HEK293 (cell line): ENCODE data around the gene F2RL3.
A peak's percentile ranks its signal among the peaks of the same experiment; 100 is the strongest.
"Not testable (repeated sequence)": the region's sequence is repeated elsewhere in the genome, so short reads cannot be mapped to it uniquely, and the experiment has no call there.

ENCODE experiments used
- CTCF ChIA-PET: fragments of 350-600 bp; formaldehyde crosslinking; extraction: SDS; loops from one replicate; lab custom pipeline; 2021; ENCODE audit warnings: antibody characterized with exemption; lab: Yijun Ruan, JAX
- POLR2A ChIA-PET: fragments of 300-600 bp; formaldehyde crosslinking; extraction: SDS; loops from one replicate; lab custom pipeline; 2020; ENCODE audit warnings: antibody characterized with exemption, inconsistent platforms; lab: Yijun Ruan, JAX
- H3K27ac ChIP-seq: fragments of 200-500 bp; sonication (Bioruptor generic); 2 replicates; pipeline ENCODE4 v1.5.1; 2014; ENCODE audit warnings: low read depth, low read length, control low read depth, inconsistent platforms; ENCODE audit errors: extremely low read depth
- H3K36me3 ChIP-seq, 2 experiments: fragments of 200-500 bp in 1 of 2; sonication (Bioruptor generic) in 1 of 2; 1 replicate in 1 of 2; 2 replicates in 1 of 2; pipeline ENCODE4 v1.5.1; 2014 to 2017; ENCODE audit warnings: inconsistent platforms in 2 of 2, low read length in 2 of 2; ENCODE audit not compliant: control insufficient read depth in 2 of 2, insufficient read depth in 1 of 2
- H3K4me1 ChIP-seq: fragments of 200-500 bp; sonication (Bioruptor generic); 2 replicates; pipeline ENCODE4 v1.5.1; 2014; ENCODE audit warnings: mild to moderate bottlenecking, low read length, inconsistent platforms; ENCODE audit not compliant: control insufficient read depth, insufficient read depth
- H3K4me3 ChIP-seq: 2 replicates; pipeline ENCODE4 v1.5.1; 2011; ENCODE audit warnings: low read depth, mild to moderate bottlenecking, control low read depth, low read length, moderate library complexity
- H3K9me3 ChIP-seq: fragments of 200-500 bp; sonication (Bioruptor generic); 2 replicates; pipeline ENCODE4 v1.5.1; 2014; ENCODE audit warnings: low read depth, low read length, inconsistent platforms; ENCODE audit not compliant: control insufficient read depth, insufficient read depth
- HIC1 ChIP-seq: fragments of 450-650 bp; formaldehyde crosslinking; IDR thresholded peaks from 2 replicates; pipeline ENCODE4 v1.5.1; 2016; ENCODE audit warnings: missing biosample characterization, missing genetic modification characterization
- MEIS1 ChIP-seq: sonication (generic); formaldehyde crosslinking; IDR thresholded peaks from 2 replicates; pipeline ENCODE4 v1.8.1; 2022; ENCODE audit warnings: missing genetic modification reagents, mild to moderate bottlenecking, borderline replicate concordance
- SETDB1 ChIP-seq: IDR thresholded peaks from one replicate; pipeline ENCODE4 v1.6.1; 2017; ENCODE audit warnings: mild to moderate bottlenecking, low read length, moderate library complexity, mixed read lengths; ENCODE audit not compliant: insufficient read length
- WT1 ChIP-seq: fragments of 450-650 bp; formaldehyde crosslinking; IDR thresholded peaks from 2 replicates; pipeline ENCODE4 v1.5.1; 2016; ENCODE audit warnings: missing biosample characterization, missing genetic modification characterization
- ZFHX2 ChIP-seq: fragments of 450-650 bp; formaldehyde crosslinking; conservative IDR thresholded peaks from 2 replicates; pipeline ENCODE4 v1.5.1; 2016; ENCODE audit warnings: missing biosample characterization, missing genetic modification characterization
- ZNF121 ChIP-seq: fragments of 450-650 bp; formaldehyde crosslinking; IDR thresholded peaks from 2 replicates; pipeline ENCODE4 v1.5.1; 2016; ENCODE audit warnings: missing biosample characterization, missing genetic modification characterization
- ZNF16 ChIP-seq: fragments of 450-650 bp; formaldehyde crosslinking; IDR thresholded peaks from 2 replicates; pipeline ENCODE4 v1.5.1; 2016; ENCODE audit warnings: low read depth, missing biosample characterization, missing genetic modification characterization
- ZNF221 ChIP-seq: fragments of 450-650 bp; formaldehyde crosslinking; IDR thresholded peaks from 2 replicates; pipeline ENCODE4 v1.5.1; 2017; ENCODE audit warnings: missing biosample characterization, missing genetic modification characterization, borderline replicate concordance
- ZNF366 ChIP-seq: fragments of 450-650 bp; formaldehyde crosslinking; conservative IDR thresholded peaks from 2 replicates; pipeline ENCODE4 v1.5.1; 2016; ENCODE audit warnings: missing biosample characterization, missing genetic modification characterization
- ZNF449 ChIP-seq: fragments of 450-650 bp; formaldehyde crosslinking; IDR thresholded peaks from 2 replicates; pipeline ENCODE4 v1.5.1; 2017; ENCODE audit warnings: missing biosample characterization, mild to moderate bottlenecking, missing genetic modification characterization, moderate library complexity
- ZNF473 ChIP-seq: fragments of 450-650 bp; formaldehyde crosslinking; IDR thresholded peaks from 2 replicates; pipeline ENCODE4 v1.5.1; 2017; ENCODE audit warnings: missing biosample characterization, missing genetic modification characterization
- ZNF510 ChIP-seq: fragments of 450-650 bp; formaldehyde crosslinking; IDR thresholded peaks from 2 replicates; pipeline ENCODE4 v1.5.1; 2018; ENCODE audit warnings: mild to moderate bottlenecking, missing genetic modification characterization, missing biosample characterization; ENCODE audit not compliant: insufficient replicate concordance
- ZNF513 ChIP-seq: fragments of 450-650 bp; IDR thresholded peaks from 2 replicates; pipeline ENCODE4 v1.5.1; 2018; ENCODE audit warnings: missing biosample characterization, missing genetic modification characterization
- ZNF548 ChIP-seq: fragments of 450-650 bp; formaldehyde crosslinking; IDR thresholded peaks from 2 replicates; pipeline ENCODE4 v1.5.1; 2016; ENCODE audit warnings: missing biosample characterization, missing genetic modification characterization
- ZNF626 ChIP-seq: fragments of 450-650 bp; sonication (Bioruptor Pico); formaldehyde crosslinking; IDR thresholded peaks from 2 replicates; pipeline ENCODE4 v1.5.1; 2018; ENCODE audit warnings: missing biosample characterization, missing genetic modification characterization, inconsistent platforms
- ZNF658 ChIP-seq: fragments of 450-650 bp; formaldehyde crosslinking; IDR thresholded peaks from 2 replicates; pipeline ENCODE4; 2016; ENCODE audit warnings: missing biosample characterization, missing genetic modification characterization
- ZNF707 ChIP-seq: fragments of 450-650 bp; formaldehyde crosslinking; IDR thresholded peaks from 2 replicates; pipeline ENCODE4 v1.5.1; 2016; ENCODE audit warnings: missing biosample characterization, missing genetic modification characterization
- ZNF785 ChIP-seq: fragments of 450-650 bp; formaldehyde crosslinking; IDR thresholded peaks from 2 replicates; pipeline ENCODE4 v1.5.1; 2016; ENCODE audit warnings: missing biosample characterization, missing genetic modification characterization
- ZNF843 ChIP-seq: fragments of 450-650 bp; formaldehyde crosslinking; IDR thresholded peaks from 2 replicates; pipeline ENCODE4 v1.5.1; 2016; ENCODE audit warnings: missing biosample characterization, missing genetic modification characterization

The F2RL3 gene

GRCh38 chr19:16931306-16931705, 42.5 kb downstream of the F2RL3 start (continued):
- no peak for TF ChIP-seq ZNF513 (tag by site-specific recombination)
- TF ChIP-seq MEIS1 (CRISPR knock-in tag), result no peak
- no peak for TF ChIP-seq ZNF16
- no peak for TF ChIP-seq ZNF510 (tag by site-specific recombination)

- CTCF ChIA-PET, result no interaction called here
Observed at GRCh38 chr19:16934489-16934888, 45.7 kb downstream of the F2RL3 start.

GRCh38 chr19:16936901-16937300, 48.1 kb downstream of the F2RL3 start:
- CTCF ChIA-PET, result no interaction called here

More at GRCh38 chr19:16934489-16934888, 45.7 kb downstream of the F2RL3 start:
- Histone ChIP-seq H3K4me1 (no peaks in the 10 kb centered on the region), H3K4me3 (no peak overlapping the region), H3K9me3 (no peaks in the 10 kb centered on the region; the same call in 1 of the 2 replicates), H3K27ac (no peak overlapping the region), H3K36me3 (no peaks in the 10 kb centered on the region)
- no peak for TF ChIP-seq ZFHX2 (tag by site-specific recombination)
- TF ChIP-seq ZNF626 (tag by site-specific recombination), result peak; percentile 84
- TF ChIP-seq SETDB1, result peak; percentile 85
- TF ChIP-seq ZNF449 (tag by site-specific recombination), result no peak
- TF ChIP-seq ZNF658, result no peak
- no peak for TF ChIP-seq ZNF843
- TF ChIP-seq ZNF548 (tag by site-specific recombination), result no peak
- TF ChIP-seq ZNF221, result no peak
- no peak for TF ChIP-seq WT1 (tag by site-specific recombination)
- TF ChIP-seq ZNF707 (tag by site-specific recombination), result no peak
- TF ChIP-seq HIC1, result no peak
- POLR2A ChIA-PET, result no interaction called here

GRCh38 chr19:16937796-16938195, 49.0 kb downstream of the F2RL3 start:
- H3K4me3 ChIP-seq, H3K27ac ChIP-seq, H3K36me3 ChIP-seq, H3K9me3 ChIP-seq, CTCF ChIA-PET, H3K4me1 ChIP-seq, POLR2A ChIA-PET: not testable (repeated sequence)

More at GRCh38 chr19:16936901-16937300, 48.1 kb downstream of the F2RL3 start:
- Histone ChIP-seq H3K27ac (no peak overlapping the region), H3K9me3 (no peaks in the 10 kb centered on the region; the same call in 1 of the 2 replicates), H3K4me1 (no peaks in the 10 kb centered on the region), H3K36me3 (no peaks in the 10 kb centered on the region), H3K4me3 (no peak overlapping the region)
- POLR2A ChIA-PET, result no interaction called here
- TF ChIP-seq ZNF121 (tag by site-specific recombination), result no peak
- TF ChIP-seq ZNF473, result no peak
- TF ChIP-seq ZNF785, result no peak
- peak; percentile 92 for TF ChIP-seq ZNF366 (tag by site-specific recombination)
